GM12801 (cell line): ENCODE measurements around the gene CDC5L.

ENCODE experiments used
- CTCF ChIP-seq: IDR thresholded peaks from one replicate; pipeline ENCODE4 v1.5.1; 2011; ENCODE audit warnings: control low read depth; ENCODE audit not compliant: insufficient read length; ENCODE audit errors: extremely low read depth

CDC5L gene

GRCh38 chr6:44390158-44390683 lies 2.7 kb downstream of the CDC5L start:
- no peak for TF ChIP-seq CTCF

GRCh38 chr6:44395501-44395900 lies 8.0 kb downstream of the CDC5L start:
- no peak for TF ChIP-seq CTCF

GRCh38 chr6:44396968-44397367 lies 9.5 kb downstream of the CDC5L start:
- TF ChIP-seq CTCF = no peak

GRCh38 chr6:44397424-44398164 lies 10.1 kb downstream of the CDC5L start:
- no peak for TF ChIP-seq CTCF

GRCh38 chr6:44399991-44400390 lies 12.5 kb downstream of the CDC5L start:
- no peak for TF ChIP-seq CTCF

GRCh38 chr6:44400572-44400971 lies 13.1 kb downstream of the CDC5L start:
- TF ChIP-seq CTCF = no peak

GRCh38 chr6:44401138-44401537 lies 13.6 kb downstream of the CDC5L start:
- no peak for TF ChIP-seq CTCF
